Measurements from ENCODE around the gene PLCL1.
A peak's percentile ranks its signal among the peaks of the same experiment; 100 is the strongest.

PLCL1 gene

DNA sequence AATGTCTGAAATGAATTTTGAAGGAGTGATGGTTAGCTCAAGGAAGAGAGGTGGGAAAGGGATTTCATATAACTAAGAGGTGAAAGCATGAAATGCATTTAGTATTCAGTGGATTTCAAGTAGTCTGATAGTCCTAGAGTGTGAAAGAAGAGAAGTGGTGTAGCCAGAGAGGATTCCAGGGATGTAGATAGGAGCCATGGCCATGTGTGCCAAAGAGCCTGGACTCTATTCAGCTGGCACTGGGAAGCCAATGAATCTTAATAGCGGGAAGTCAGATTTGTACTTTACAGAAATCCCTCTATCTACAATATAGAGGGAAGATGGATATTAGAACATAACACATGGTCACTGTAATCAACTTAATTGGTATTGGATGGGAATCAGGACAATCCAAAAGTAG lies 10.9 kb upstream of the PLCL1 start:
- Histone ChIP-seq H3K4me3 (ENCODE audit: low read depth in 1 of 2, low read length in 2 of 2) (no peak overlapping the region), H3K27me3 (ENCODE audit: control insufficient read depth in 1 of 2, insufficient read depth in 2 of 2, low read length in 2 of 2) (no peaks in the 10 kb centered on the region), H3K9me3 (ENCODE audit: control insufficient read depth in 1 of 2, low read length in 2 of 2) (no peaks in the 10 kb centered on the region), H3K4me1 (ENCODE audit: control insufficient read depth in 1 of 2, insufficient read depth in 2 of 2, low read length in 2 of 2) (no peaks in the 10 kb centered on the region), H3K36me3 (ENCODE audit: control insufficient read depth in 1 of 2, insufficient read depth in 2 of 2, low read length in 2 of 2) (no peaks in the 10 kb centered on the region), H3K9ac (ENCODE audit: low read depth in 1 of 2, low read length in 2 of 2) (no peak overlapping the region), H3K27ac (ENCODE audit: low read depth, low read length) (no peak overlapping the region)

GRCh38 chr2:197795277-197795676 lies 9.1 kb upstream of the PLCL1 start:
- H3K9ac ChIP-seq (ENCODE audit: low read depth in 1 of 2, low read length in 2 of 2), result no peak overlapping the region
- no peaks in the 10 kb centered on the region for H3K4me1 ChIP-seq (ENCODE audit: control insufficient read depth in 1 of 2, insufficient read depth in 2 of 2, low read length in 2 of 2)
- no peaks in the 10 kb centered on the region for H3K9me3 ChIP-seq (ENCODE audit: control insufficient read depth in 1 of 2, low read length in 2 of 2)
- peaks cover 0 to 4% of the 10 kb centered on the region in 2 donors for H3K27me3 ChIP-seq (ENCODE audit: control insufficient read depth in 1 of 2, insufficient read depth in 2 of 2, low read length in 2 of 2)
- H3K27ac ChIP-seq (ENCODE audit: low read depth, low read length), result no peak overlapping the region
- no peak overlapping the region for H3K4me3 ChIP-seq (ENCODE audit: low read depth in 1 of 2, low read length in 2 of 2)
- no peaks in the 10 kb centered on the region for H3K36me3 ChIP-seq (ENCODE audit: control insufficient read depth in 1 of 2, insufficient read depth in 2 of 2, low read length in 2 of 2)

DNA sequence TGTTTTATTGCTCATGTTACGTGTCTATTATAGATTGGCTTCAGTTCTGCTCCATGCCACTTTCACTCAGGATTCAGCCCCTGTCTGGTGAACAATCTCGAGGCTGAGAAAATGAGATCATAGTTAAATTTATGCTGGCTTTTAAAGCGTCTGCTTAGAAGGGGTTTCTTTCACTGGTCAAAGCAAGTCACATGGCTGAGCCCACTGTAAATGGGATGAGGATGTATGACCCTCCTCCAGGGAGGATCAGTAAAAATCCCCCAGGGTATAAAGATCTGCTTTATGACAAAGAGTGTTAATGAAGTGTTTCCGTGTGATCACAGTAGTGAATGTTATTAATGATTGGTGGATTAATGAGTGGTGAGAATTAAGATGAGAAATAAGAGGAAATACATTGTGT lies 6.2 kb upstream of the PLCL1 start:
- no peak overlapping the region for H3K9ac ChIP-seq (ENCODE audit: low read depth in 1 of 2, low read length in 2 of 2)
- no peak overlapping the region for H3K4me3 ChIP-seq (ENCODE audit: low read depth in 1 of 2, low read length in 2 of 2)

GRCh38 chr2:197799068-197799467 lies 5.3 kb upstream of the PLCL1 start:
- Histone ChIP-seq H3K4me1 (ENCODE audit: control insufficient read depth in 1 of 2, insufficient read depth in 2 of 2, low read length in 2 of 2) (peaks cover 3 to 5% of the 10 kb centered on the region in 2 donors), H3K4me3 (ENCODE audit: low read depth in 1 of 2, low read length in 2 of 2) (no peak overlapping the region), H3K36me3 (ENCODE audit: control insufficient read depth in 1 of 2, insufficient read depth in 2 of 2, low read length in 2 of 2) (no peaks in the 10 kb centered on the region), H3K9ac (ENCODE audit: low read depth in 1 of 2, low read length in 2 of 2) (no peak overlapping the region), H3K9me3 (ENCODE audit: control insufficient read depth in 1 of 2, low read length in 2 of 2) (no peaks in the 10 kb centered on the region), H3K27ac (ENCODE audit: low read depth, low read length) (no peak overlapping the region), H3K27me3 (ENCODE audit: control insufficient read depth in 1 of 2, insufficient read depth in 2 of 2, low read length in 2 of 2) (peaks cover 6 to 12% of the 10 kb centered on the region in 2 donors)

More for the DNA sequence above, 6.2 kb upstream of the PLCL1 start:
- Histone ChIP-seq H3K4me1 (ENCODE audit: control insufficient read depth in 1 of 2, insufficient read depth in 2 of 2, low read length in 2 of 2) (no peaks in the 10 kb centered on the region), H3K36me3 (ENCODE audit: control insufficient read depth in 1 of 2, insufficient read depth in 2 of 2, low read length in 2 of 2) (no peaks in the 10 kb centered on the region), H3K9me3 (ENCODE audit: control insufficient read depth in 1 of 2, low read length in 2 of 2) (no peaks in the 10 kb centered on the region), H3K27me3 (ENCODE audit: control insufficient read depth in 1 of 2, insufficient read depth in 2 of 2, low read length in 2 of 2) (peaks cover 3 to 6% of the 10 kb centered on the region in 2 donors), H3K27ac (ENCODE audit: low read depth, low read length) (no peak overlapping the region)

- H3K4me3 ChIP-seq (ENCODE audit: low read depth in 1 of 2, low read length in 2 of 2), result no peak overlapping the region
- H3K9me3 ChIP-seq (ENCODE audit: control insufficient read depth in 1 of 2, low read length in 2 of 2), result no peaks in the 10 kb centered on the region
- peaks cover 8 to 15% of the 10 kb centered on the region in 2 donors for H3K27me3 ChIP-seq (ENCODE audit: control insufficient read depth in 1 of 2, insufficient read depth in 2 of 2, low read length in 2 of 2)
- no peaks in the 10 kb centered on the region for H3K36me3 ChIP-seq (ENCODE audit: control insufficient read depth in 1 of 2, insufficient read depth in 2 of 2, low read length in 2 of 2)
- peaks cover 6% of the 10 kb centered on the region in 2 donors for H3K4me1 ChIP-seq (ENCODE audit: control insufficient read depth in 1 of 2, insufficient read depth in 2 of 2, low read length in 2 of 2)
- no peak overlapping the region for H3K9ac ChIP-seq (ENCODE audit: low read depth in 1 of 2, low read length in 2 of 2)
- H3K27ac ChIP-seq (ENCODE audit: low read depth, low read length), result no peak overlapping the region
Observed at GRCh38 chr2:197800091-197800490, 4.3 kb upstream of the PLCL1 start.

GRCh38 chr2:197801033-197801432 lies 3.4 kb upstream of the PLCL1 start:
- Histone ChIP-seq H3K4me3 (ENCODE audit: low read depth in 1 of 2, low read length in 2 of 2) (no peak overlapping the region), H3K27ac (ENCODE audit: low read depth, low read length) (no peak overlapping the region), H3K36me3 (ENCODE audit: control insufficient read depth in 1 of 2, insufficient read depth in 2 of 2, low read length in 2 of 2) (no peaks in the 10 kb centered on the region), H3K27me3 (ENCODE audit: control insufficient read depth in 1 of 2, insufficient read depth in 2 of 2, low read length in 2 of 2) (peaks cover 17 to 25% of the 10 kb centered on the region in 2 donors), H3K4me1 (ENCODE audit: control insufficient read depth in 1 of 2, insufficient read depth in 2 of 2, low read length in 2 of 2) (peaks cover 6 to 11% of the 10 kb centered on the region in 2 donors), H3K9ac (ENCODE audit: low read depth in 1 of 2, low read length in 2 of 2) (no peak overlapping the region), H3K9me3 (ENCODE audit: control insufficient read depth in 1 of 2, low read length in 2 of 2) (no peaks in the 10 kb centered on the region)

DNA sequence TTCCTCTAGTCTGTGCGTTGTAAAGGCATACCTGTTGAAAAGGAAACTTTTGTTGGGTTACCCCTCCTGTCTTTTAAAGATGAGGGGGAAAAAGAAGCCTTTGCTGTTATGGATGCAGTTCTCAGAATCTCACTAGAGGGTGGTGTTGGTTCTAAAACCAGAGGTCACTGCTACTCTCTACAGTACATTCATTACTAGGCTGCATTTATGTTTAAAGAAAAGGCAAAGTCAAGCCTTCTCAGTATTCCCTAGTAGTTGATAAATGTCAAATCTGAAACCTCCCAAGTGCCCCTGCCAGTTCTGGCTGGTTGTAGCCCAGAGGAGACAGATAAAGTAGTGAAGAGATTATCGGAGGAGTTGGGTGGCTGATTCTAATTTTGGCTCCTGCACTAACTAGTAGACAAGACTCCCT lies 1.4 kb upstream of the PLCL1 start:
- Histone ChIP-seq H3K27ac (ENCODE audit: low read depth, low read length) (no peak overlapping the region), H3K36me3 (ENCODE audit: control insufficient read depth in 1 of 2, insufficient read depth in 2 of 2, low read length in 2 of 2) (no peaks in the 10 kb centered on the region), H3K9ac (ENCODE audit: low read depth in 1 of 2, low read length in 2 of 2) (no peak overlapping the region), H3K27me3 (ENCODE audit: control insufficient read depth in 1 of 2, insufficient read depth in 2 of 2, low read length in 2 of 2) (peaks cover 19 to 29% of the 10 kb centered on the region in 2 donors), H3K4me1 (ENCODE audit: control insufficient read depth in 1 of 2, insufficient read depth in 2 of 2, low read length in 2 of 2) (peaks cover 6 to 13% of the 10 kb centered on the region in 2 donors), H3K4me3 (ENCODE audit: low read depth in 1 of 2, low read length in 2 of 2) (no peak overlapping the region), H3K9me3 (ENCODE audit: control insufficient read depth in 1 of 2, low read length in 2 of 2) (no peaks in the 10 kb centered on the region)

GRCh38 chr2:197804758-197805714 lies 643 bp downstream of the PLCL1 start:
- Histone ChIP-seq H3K27ac (ENCODE audit: low read depth, low read length) (no peak overlapping the region), H3K4me1 (ENCODE audit: control insufficient read depth in 1 of 2, insufficient read depth in 2 of 2, low read length in 2 of 2) (peaks cover 6 to 13% of the 10 kb centered on the region in 2 donors), H3K9ac (ENCODE audit: low read depth in 1 of 2, low read length in 2 of 2) (peak overlapping the region; percentile 7 to 40), H3K9me3 (ENCODE audit: control insufficient read depth in 1 of 2, low read length in 2 of 2) (no peaks in the 10 kb centered on the region), H3K27me3 (ENCODE audit: control insufficient read depth in 1 of 2, insufficient read depth in 2 of 2, low read length in 2 of 2) (peaks cover 19 to 24% of the 10 kb centered on the region in 2 donors), H3K4me3 (ENCODE audit: low read depth in 1 of 2, low read length in 2 of 2) (peak overlapping the region; percentile 73), H3K36me3 (ENCODE audit: control insufficient read depth in 1 of 2, insufficient read depth in 2 of 2, low read length in 2 of 2) (no peaks in the 10 kb centered on the region)

DNA sequence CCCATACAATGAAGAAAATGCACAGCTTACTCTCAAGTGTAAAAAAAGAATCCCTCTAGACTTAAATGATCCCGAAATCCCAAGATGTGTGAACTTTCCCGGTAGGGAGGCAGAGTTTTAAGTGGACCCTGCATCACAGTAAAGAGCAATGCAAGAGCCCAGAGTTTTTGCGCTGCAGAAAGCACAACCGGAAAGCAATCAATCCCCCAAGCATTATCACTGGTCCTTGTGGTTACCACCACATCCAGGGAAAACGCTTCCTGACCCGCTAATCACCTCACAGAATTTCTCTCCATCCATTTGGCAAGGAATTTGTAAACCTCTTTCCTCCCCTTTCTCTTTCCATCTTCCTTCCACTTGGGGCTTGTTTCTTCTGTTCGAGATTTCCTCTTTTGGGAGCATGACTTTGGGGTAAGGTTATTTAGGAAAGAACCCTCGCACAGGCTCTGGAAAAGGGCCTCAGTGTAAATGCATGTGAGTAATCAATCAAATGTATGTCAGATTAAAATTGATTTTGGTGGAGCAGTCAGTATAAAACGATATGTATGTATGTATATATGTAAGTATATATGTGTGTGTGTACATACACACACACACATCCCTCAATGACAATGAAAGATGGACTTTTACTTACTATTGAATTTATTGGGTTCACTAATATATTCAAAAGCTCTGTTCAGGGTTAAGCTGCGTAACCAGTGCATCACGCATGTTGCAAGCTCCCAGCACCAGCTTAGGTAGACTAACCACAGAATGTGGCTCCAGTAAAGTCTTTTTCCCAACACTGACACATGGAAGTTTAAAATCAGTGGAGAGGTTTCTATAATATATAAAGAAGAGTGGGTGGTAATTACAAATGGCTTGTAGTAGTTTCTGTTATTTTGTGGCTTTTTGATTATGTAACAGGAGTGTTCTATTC lies 1.6 kb downstream of the PLCL1 start:
- no peak overlapping the region for H3K27ac ChIP-seq (ENCODE audit: low read depth, low read length)
- H3K36me3 ChIP-seq (ENCODE audit: control insufficient read depth in 1 of 2, insufficient read depth in 2 of 2, low read length in 2 of 2), result no peaks in the 10 kb centered on the region

GRCh38 chr2:197809064-197809463 lies 4.7 kb downstream of the PLCL1 start:
- peaks cover 2 to 10% of the 10 kb centered on the region in 2 donors for H3K4me1 ChIP-seq (ENCODE audit: control insufficient read depth in 1 of 2, insufficient read depth in 2 of 2, low read length in 2 of 2)
- H3K27me3 ChIP-seq (ENCODE audit: control insufficient read depth in 1 of 2, insufficient read depth in 2 of 2, low read length in 2 of 2), result peaks cover 13 to 17% of the 10 kb centered on the region in 2 donors
- H3K4me3 ChIP-seq (ENCODE audit: low read depth in 1 of 2, low read length in 2 of 2), result no peak overlapping the region
- no peak overlapping the region for H3K9ac ChIP-seq (ENCODE audit: low read depth in 1 of 2, low read length in 2 of 2)
- H3K36me3 ChIP-seq (ENCODE audit: control insufficient read depth in 1 of 2, insufficient read depth in 2 of 2, low read length in 2 of 2), result no peaks in the 10 kb centered on the region
- H3K9me3 ChIP-seq (ENCODE audit: control insufficient read depth in 1 of 2, low read length in 2 of 2), result no peaks in the 10 kb centered on the region
- H3K27ac ChIP-seq (ENCODE audit: low read depth, low read length), result no peak overlapping the region

More for the DNA sequence above, 1.6 kb downstream of the PLCL1 start:
- peak overlapping the region in 1 of 2 donors; percentile 7 for H3K9ac ChIP-seq (ENCODE audit: low read depth in 1 of 2, low read length in 2 of 2)
- H3K4me3 ChIP-seq (ENCODE audit: low read depth in 1 of 2, low read length in 2 of 2), result peak overlapping the region; percentile 63 to 73
- peaks cover 17 to 24% of the 10 kb centered on the region in 2 donors for H3K27me3 ChIP-seq (ENCODE audit: control insufficient read depth in 1 of 2, insufficient read depth in 2 of 2, low read length in 2 of 2)
- no peaks in the 10 kb centered on the region for H3K9me3 ChIP-seq (ENCODE audit: control insufficient read depth in 1 of 2, low read length in 2 of 2)
- peaks cover 6 to 13% of the 10 kb centered on the region in 2 donors for H3K4me1 ChIP-seq (ENCODE audit: control insufficient read depth in 1 of 2, insufficient read depth in 2 of 2, low read length in 2 of 2)
